Fibroblast of lung (primary cell): Measurements from ENCODE around the gene CD101. TPM values are rescaled to one million over a fixed set of nuclear protein-coding genes. Genes with fewer than 3 reads are reported as not detected.

Experiments used
- DNase-seq, 2 donors: peaks; one replicate each; pipeline versions ENCODE4 v3.0.0 to v3.0.0-alpha.2; 2010; ENCODE audit warnings: low read depth in 2 of 2
- H2AFZ ChIP-seq: 2 replicates; pipeline ENCODE4 v1.5.1; 2012; ENCODE audit warnings: low read length, control low read depth, inconsistent platforms
- H3K27ac ChIP-seq: 2 replicates; pipeline ENCODE4 v1.5.1; 2011; ENCODE audit warnings: low read length, control low read depth; ENCODE audit not compliant: insufficient read depth
- H3K27me3 ChIP-seq: 2 replicates; pipeline ENCODE4 v1.5.1; 2011; ENCODE audit warnings: mild to moderate bottlenecking, low read length; ENCODE audit not compliant: control insufficient read depth, insufficient read depth
- H3K36me3 ChIP-seq: 2 replicates; pipeline ENCODE4 v1.5.1; 2011; ENCODE audit warnings: low read length; ENCODE audit not compliant: control insufficient read depth, insufficient read depth
- H3K4me1 ChIP-seq: 2 replicates; pipeline ENCODE4 v1.5.1; 2011; ENCODE audit warnings: low read length; ENCODE audit not compliant: control insufficient read depth, insufficient read depth; ENCODE audit errors: extremely low read depth
- H3K4me2 ChIP-seq: 2 replicates; pipeline ENCODE4 v1.5.1; 2011; ENCODE audit warnings: low read length, control low read depth; ENCODE audit not compliant: insufficient read depth; ENCODE audit errors: extremely low read depth
- H3K4me3 ChIP-seq, 4 experiments: fragments of 200-600 bp in 1 of 4; sonication (generic) in 1 of 4; replicated peaks in 1 of 4; 2 replicates each; pipeline ENCODE4 v1.5.1; 2011 to 2016; ENCODE audit warnings: low read length in 4 of 4, low read depth in 3 of 4, mild to moderate bottlenecking in 3 of 4, control low read depth in 2 of 4, inconsistent platforms in 1 of 4, mixed read lengths in 1 of 4; ENCODE audit not compliant: insufficient read depth in 1 of 4; ENCODE audit errors: control extremely low read depth in 1 of 4
- H3K79me2 ChIP-seq: 2 replicates; pipeline ENCODE4 v1.5.1; 2012; ENCODE audit warnings: mild to moderate bottlenecking, low read length, inconsistent platforms; ENCODE audit not compliant: control insufficient read depth, insufficient read depth
- H3K9ac ChIP-seq: 2 replicates; pipeline ENCODE4 v1.5.1; 2011; ENCODE audit warnings: mild to moderate bottlenecking, low read length, control low read depth; ENCODE audit not compliant: insufficient read depth
- H3K9me3 ChIP-seq: 2 replicates; pipeline ENCODE4 v1.5.1; 2012; ENCODE audit warnings: low read depth, low read length; ENCODE audit not compliant: control insufficient read depth, insufficient read depth
- H4K20me1 ChIP-seq: 2 replicates; pipeline ENCODE4 v1.5.1; 2011; ENCODE audit warnings: low read length; ENCODE audit not compliant: control insufficient read depth, insufficient read depth; ENCODE audit errors: extremely low read depth
- EZH2 ChIP-seq: IDR thresholded peaks from 2 replicates; pipeline ENCODE4 v1.5.1; 2012; ENCODE audit warnings: low read length, control low read depth, mild to moderate bottlenecking; ENCODE audit errors: missing control alignments
- polyA plus RNA-seq, 2 donors: library from polyadenylated mRNA; depleted of rRNA in 1 of 2; stranded (reverse) in 1 of 2; unstranded in 1 of 2; fragments of >200 nt; gene quantifications; 2 replicates each; pipeline ENCODE4 v1.2.1, GENCODE V29; 2011 to 2012; ENCODE audit warnings: missing spikeins in 1 of 2
- total RNA-seq: library from RNA; depleted of rRNA; stranded (reverse); fragments of >200 nt; gene quantifications from 2 replicates; pipeline ENCODE4 v1.2.1, GENCODE V29; 2014
- TF ChIP-seq, protein P1 (sequence below), 2 donors: IDR thresholded peaks in 1 of 2; conservative IDR thresholded peaks in 1 of 2; 1 replicate in 1 of 2; 2 replicates in 1 of 2; pipeline ENCODE4 v1.5.1; 2011 to 2012; ENCODE audit warnings: low read length in 2 of 2, control low read depth in 1 of 2, inconsistent platforms in 1 of 2, low read depth in 1 of 2, mild to moderate bottlenecking in 1 of 2

Gene CD101
- total and polyA plus RNA-seq, 2 donors (not counting 1 experiment from before 2014, with no cell fraction given): not detected

DNA sequence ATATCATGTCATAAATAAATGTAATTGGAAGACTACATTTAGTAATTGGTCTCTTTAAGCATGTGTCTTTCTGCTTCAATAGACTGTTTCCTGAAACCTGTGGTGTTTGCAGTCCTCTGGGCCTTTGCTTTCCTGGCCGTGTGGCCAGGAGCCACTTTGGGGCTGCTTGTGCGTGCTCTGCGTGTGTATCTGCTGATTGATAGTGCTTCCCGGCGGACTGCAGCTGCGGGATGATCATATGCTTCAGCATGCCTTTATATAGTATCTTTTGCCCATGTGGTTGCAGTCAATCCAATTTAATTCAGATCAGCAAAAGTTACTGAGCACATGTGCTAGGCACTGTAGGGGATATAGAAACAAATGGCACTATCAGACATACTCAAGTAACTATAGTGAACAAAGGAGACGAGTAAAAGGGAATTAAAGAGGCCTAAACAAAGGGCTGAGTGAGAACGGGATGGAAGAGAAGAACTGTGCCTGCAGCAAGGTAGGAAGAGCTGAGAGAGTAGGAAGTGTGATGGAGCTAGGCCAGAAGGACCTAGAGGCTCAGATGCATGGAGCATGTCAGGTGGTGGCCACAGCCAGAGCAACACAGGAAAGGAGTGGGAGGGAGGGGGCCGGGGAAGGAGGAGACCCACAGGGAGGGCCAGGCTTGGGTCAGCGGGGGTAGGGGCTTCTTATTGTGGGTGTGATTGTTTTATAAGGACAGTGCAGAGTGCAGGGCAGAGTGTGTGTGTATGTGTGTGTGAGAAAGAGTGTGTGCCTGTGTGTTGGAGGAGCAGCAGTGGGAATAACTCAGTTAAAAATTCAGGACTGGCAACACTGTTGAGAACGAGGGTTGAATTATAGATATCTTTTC lies 31.4 kb downstream of the CD101 start:
- no peaks in the 10 kb centered on the region for H3K27me3 ChIP-seq
- no peaks in the 10 kb centered on the region for H3K9me3 ChIP-seq
- DNase-seq: no peak
- H3K4me1 ChIP-seq: no peaks in the 10 kb centered on the region
- no peak overlapping the region for H3K4me2 ChIP-seq
- TF ChIP-seq EZH2: no peak
- TF ChIP-seq, protein P1, sequence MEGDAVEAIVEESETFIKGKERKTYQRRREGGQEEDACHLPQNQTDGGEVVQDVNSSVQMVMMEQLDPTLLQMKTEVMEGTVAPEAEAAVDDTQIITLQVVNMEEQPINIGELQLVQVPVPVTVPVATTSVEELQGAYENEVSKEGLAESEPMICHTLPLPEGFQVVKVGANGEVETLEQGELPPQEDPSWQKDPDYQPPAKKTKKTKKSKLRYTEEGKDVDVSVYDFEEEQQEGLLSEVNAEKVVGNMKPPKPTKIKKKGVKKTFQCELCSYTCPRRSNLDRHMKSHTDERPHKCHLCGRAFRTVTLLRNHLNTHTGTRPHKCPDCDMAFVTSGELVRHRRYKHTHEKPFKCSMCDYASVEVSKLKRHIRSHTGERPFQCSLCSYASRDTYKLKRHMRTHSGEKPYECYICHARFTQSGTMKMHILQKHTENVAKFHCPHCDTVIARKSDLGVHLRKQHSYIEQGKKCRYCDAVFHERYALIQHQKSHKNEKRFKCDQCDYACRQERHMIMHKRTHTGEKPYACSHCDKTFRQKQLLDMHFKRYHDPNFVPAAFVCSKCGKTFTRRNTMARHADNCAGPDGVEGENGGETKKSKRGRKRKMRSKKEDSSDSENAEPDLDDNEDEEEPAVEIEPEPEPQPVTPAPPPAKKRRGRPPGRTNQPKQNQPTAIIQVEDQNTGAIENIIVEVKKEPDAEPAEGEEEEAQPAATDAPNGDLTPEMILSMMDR (conservative IDR thresholded peaks at IDR 0.05 in 1 of 2, IDR thresholded peaks at IDR 0.05 in 1 of 2; ENCODE audit: low read depth in 1 of 2, low read length in 2 of 2): no peak
- H3K79me2 ChIP-seq: no peaks in the 10 kb centered on the region
- no peaks in the 10 kb centered on the region for H3K36me3 ChIP-seq
- H3K9ac ChIP-seq: no peak overlapping the region
- no peak overlapping the region for H3K27ac ChIP-seq
- H3K4me3 ChIP-seq: no peak overlapping the region
- H4K20me1 ChIP-seq: no peaks in the 10 kb centered on the region
- no peak overlapping the region for H2AFZ ChIP-seq

DNA sequence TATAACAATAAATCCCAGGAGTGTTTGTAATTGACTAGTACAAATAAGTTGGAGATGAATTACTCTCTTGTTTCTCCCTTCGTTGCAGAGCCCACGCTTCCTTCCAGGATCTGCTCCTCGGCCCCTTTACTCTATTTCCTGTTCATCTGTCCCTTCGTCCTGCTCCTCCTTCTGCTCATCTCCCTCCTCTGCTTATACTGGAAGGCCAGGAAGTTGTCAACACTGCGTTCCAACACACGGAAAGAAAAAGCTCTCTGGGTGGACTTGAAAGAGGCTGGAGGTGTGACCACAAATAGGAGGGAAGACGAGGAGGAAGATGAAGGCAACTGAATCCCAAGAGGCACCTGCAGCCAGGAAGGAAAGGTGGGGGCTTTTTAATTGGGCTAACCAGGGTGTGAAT lies 32.2 kb downstream of the CD101 start:
- Histone ChIP-seq H3K27ac (no peak overlapping the region), H3K4me3 (no peak overlapping the region), H2AFZ (no peak overlapping the region), H3K4me1 (no peaks in the 10 kb centered on the region), H3K27me3 (no peaks in the 10 kb centered on the region), H4K20me1 (no peaks in the 10 kb centered on the region), H3K9ac (no peak overlapping the region), H3K36me3 (no peaks in the 10 kb centered on the region), H3K4me2 (no peak overlapping the region), H3K9me3 (no peaks in the 10 kb centered on the region), H3K79me2 (no peaks in the 10 kb centered on the region)
- no peak for DNase-seq
- TF ChIP-seq, protein P1 (conservative IDR thresholded peaks at IDR 0.05 in 1 of 2, IDR thresholded peaks at IDR 0.05 in 1 of 2; ENCODE audit: low read depth in 1 of 2, low read length in 2 of 2): no peak
- TF ChIP-seq EZH2: no peak

DNA sequence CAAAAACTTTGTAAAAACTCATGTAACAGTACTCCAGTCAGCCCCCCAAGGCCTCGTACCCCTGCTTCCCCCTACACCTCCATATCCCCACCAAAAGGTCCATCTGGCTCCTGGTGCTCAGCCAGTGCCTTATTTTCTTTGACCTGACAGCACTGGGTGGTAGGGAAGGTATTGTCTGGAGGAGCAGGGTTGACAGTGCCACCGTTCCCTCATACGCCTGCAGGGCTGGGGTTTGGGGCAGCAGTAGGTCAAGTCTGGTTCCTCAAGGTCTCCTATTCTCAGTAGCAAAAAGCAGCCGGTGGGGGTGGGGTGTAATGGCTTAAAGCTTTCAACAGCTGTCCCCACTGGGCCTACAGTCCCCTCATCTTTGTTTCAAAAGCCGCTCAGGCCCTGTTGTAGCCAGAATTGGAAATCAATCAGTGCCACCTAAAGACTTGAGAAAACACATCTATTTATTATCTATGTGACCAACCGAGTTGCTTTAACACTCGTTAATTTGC lies 33.3 kb downstream of the CD101 start:
- no peak overlapping the region for H3K9ac ChIP-seq
- DNase-seq: no peak
- no peaks in the 10 kb centered on the region for H3K27me3 ChIP-seq
- TF ChIP-seq, protein P1 (conservative IDR thresholded peaks at IDR 0.05 in 1 of 2, IDR thresholded peaks at IDR 0.05 in 1 of 2; ENCODE audit: low read depth in 1 of 2, low read length in 2 of 2): no peak
- no peak for TF ChIP-seq EZH2
- H3K9me3 ChIP-seq: no peaks in the 10 kb centered on the region
- H3K36me3 ChIP-seq: no peaks in the 10 kb centered on the region
- H3K4me2 ChIP-seq: no peak overlapping the region
- no peaks in the 10 kb centered on the region for H4K20me1 ChIP-seq
- no peaks in the 10 kb centered on the region for H3K79me2 ChIP-seq
- no peaks in the 10 kb centered on the region for H3K4me1 ChIP-seq
- no peak overlapping the region for H3K27ac ChIP-seq
- H3K4me3 ChIP-seq: no peak overlapping the region
- H2AFZ ChIP-seq: no peak overlapping the region
